ENCODE data around the gene AFAP1. TPM values are rescaled to one million over a fixed set of nuclear protein-coding genes. Genes with fewer than 3 reads are reported as not detected.

AFAP1 gene
- total and polyA plus RNA-seq, 2 donors (not counting 3 experiments of a cell fraction or from before 2014, with no cell fraction given), result 32.3 to 103 TPM

- no peak overlapping the region for H3K4me2 ChIP-seq (ENCODE audit: insufficient read depth, low read length)
- BruUV-seq (replicated peaks), result no TSS peak
- CTCF ChIA-PET, result interaction anchor here (2.9 to 3.0 kb wide), 2 partner anchors 14 to 26 kb away, joined by 13 to 15 read pairs; no protein-coding TSS in a partner anchor
- no peaks in the 10 kb centered on the region for H4K20me1 ChIP-seq (replicated peaks; ENCODE audit: control insufficient read depth, extremely low read depth, insufficient read depth, low read length)
- no peaks in the 10 kb centered on the region for H3K27me3 ChIP-seq (ENCODE audit: control insufficient read depth in 2 of 2, insufficient read depth in 2 of 2, low read length in 2 of 2)
- H3K27ac ChIP-seq (ENCODE audit: insufficient read depth, low read depth, low read length), result no peak overlapping the region
- no peak for TF ChIP-seq GATA2 (IDR thresholded peaks at IDR 0.05; ENCODE audit: insufficient read depth, insufficient read length, low read depth, low read length)
- TF ChIP-seq JUN (IDR thresholded peaks at IDR 0.05; ENCODE audit: borderline replicate concordance, insufficient read depth, insufficient read length, low read depth), result no peak
- TF ChIP-seq EZH2 (IDR thresholded peaks at IDR 0.05; ENCODE audit: borderline replicate concordance, low read depth, low read length, severe bottlenecking), result no peak
- TF ChIP-seq, protein P1, sequence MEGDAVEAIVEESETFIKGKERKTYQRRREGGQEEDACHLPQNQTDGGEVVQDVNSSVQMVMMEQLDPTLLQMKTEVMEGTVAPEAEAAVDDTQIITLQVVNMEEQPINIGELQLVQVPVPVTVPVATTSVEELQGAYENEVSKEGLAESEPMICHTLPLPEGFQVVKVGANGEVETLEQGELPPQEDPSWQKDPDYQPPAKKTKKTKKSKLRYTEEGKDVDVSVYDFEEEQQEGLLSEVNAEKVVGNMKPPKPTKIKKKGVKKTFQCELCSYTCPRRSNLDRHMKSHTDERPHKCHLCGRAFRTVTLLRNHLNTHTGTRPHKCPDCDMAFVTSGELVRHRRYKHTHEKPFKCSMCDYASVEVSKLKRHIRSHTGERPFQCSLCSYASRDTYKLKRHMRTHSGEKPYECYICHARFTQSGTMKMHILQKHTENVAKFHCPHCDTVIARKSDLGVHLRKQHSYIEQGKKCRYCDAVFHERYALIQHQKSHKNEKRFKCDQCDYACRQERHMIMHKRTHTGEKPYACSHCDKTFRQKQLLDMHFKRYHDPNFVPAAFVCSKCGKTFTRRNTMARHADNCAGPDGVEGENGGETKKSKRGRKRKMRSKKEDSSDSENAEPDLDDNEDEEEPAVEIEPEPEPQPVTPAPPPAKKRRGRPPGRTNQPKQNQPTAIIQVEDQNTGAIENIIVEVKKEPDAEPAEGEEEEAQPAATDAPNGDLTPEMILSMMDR (IDR thresholded peaks at IDR 0.05; ENCODE audit: extremely low read depth in 1 of 2, insufficient read depth in 1 of 2, low read depth in 1 of 2, low read length in 2 of 2), result no peak
- no peak for TF ChIP-seq MYC (IDR thresholded peaks at IDR 0.05; ENCODE audit: low read depth, low read length)
- TF ChIP-seq FOS (IDR thresholded peaks at IDR 0.05; ENCODE audit: borderline replicate concordance, insufficient read depth, low read length), result no peak
- no peak for TF ChIP-seq POLR2A (IDR thresholded peaks at IDR 0.05; ENCODE audit: low read depth, low read length)
- TF ChIP-seq, protein P2, sequence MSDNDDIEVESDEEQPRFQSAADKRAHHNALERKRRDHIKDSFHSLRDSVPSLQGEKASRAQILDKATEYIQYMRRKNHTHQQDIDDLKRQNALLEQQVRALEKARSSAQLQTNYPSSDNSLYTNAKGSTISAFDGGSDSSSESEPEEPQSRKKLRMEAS (IDR thresholded peaks at IDR 0.05; ENCODE audit: insufficient read depth, insufficient read length), result no peak
- TF ChIP-seq POLR2AphosphoS5 (IDR thresholded peaks at IDR 0.05; ENCODE audit: insufficient read depth, low read depth, low read length), result no peak
- H3K4me3 ChIP-seq (replicated peaks in 1 of 3; ENCODE audit: insufficient read depth in 1 of 3, low read depth in 1 of 3, low read length in 3 of 3), result no peak overlapping the region
- peaks cover 77% of the 10 kb centered on the region for H3K79me2 ChIP-seq (ENCODE audit: control insufficient read depth, insufficient read depth, low read length)
- POLR2A ChIA-PET, result no interaction called here
- intact Hi-C loops (cut with micrococcal nuclease) (no loop called here), dilution Hi-C loops (cut with MboI; ENCODE audit: extremely low pct_ligation_motif_present, low sequenced_read_pairs) (no loop called here)
- DNase-seq (ENCODE audit: low read depth, low spot score), result no peak
- H3K9me1 ChIP-seq (replicated peaks; ENCODE audit: control insufficient read depth, extremely low read depth, insufficient read depth, low read length), result no peaks in the 10 kb centered on the region
- H3K9ac ChIP-seq (replicated peaks; ENCODE audit: extremely low read depth, insufficient read depth, low read length), result no peak overlapping the region
- H3K36me3 ChIP-seq (ENCODE audit: control insufficient read depth in 2 of 2, extremely low read depth in 1 of 2, insufficient read depth in 2 of 2, low read length in 2 of 2), result peaks cover 22 to 50% of the 10 kb centered on the region in 2 experiments
- H3K9me3 ChIP-seq (replicated peaks; ENCODE audit: control insufficient read depth, insufficient read depth, low read length), result no peaks in the 10 kb centered on the region
- H2AFZ ChIP-seq (ENCODE audit: low read depth, low read length), result no peak overlapping the region
- no peak for FAIRE-seq
- peaks cover 40% of the 10 kb centered on the region for H3K4me1 ChIP-seq (ENCODE audit: control insufficient read depth, extremely low read depth, insufficient read depth, low read length)
Observed at GRCh38 chr4:7787681-7788141, 151.9 kb downstream of the AFAP1 start.
